LoVo (cell line): Measurements from ENCODE around the gene ASB1.
"Not testable (repeated sequence)": the region's sequence is repeated elsewhere in the genome, so short reads cannot be mapped to it uniquely, and the experiment has no call there.

ENCODE experiments used
- DNase-seq: peaks from one replicate; pipeline ENCODE4 v3.0.0-alpha.2; 2016; ENCODE audit warnings: low spot score

ASB1 gene

DNA sequence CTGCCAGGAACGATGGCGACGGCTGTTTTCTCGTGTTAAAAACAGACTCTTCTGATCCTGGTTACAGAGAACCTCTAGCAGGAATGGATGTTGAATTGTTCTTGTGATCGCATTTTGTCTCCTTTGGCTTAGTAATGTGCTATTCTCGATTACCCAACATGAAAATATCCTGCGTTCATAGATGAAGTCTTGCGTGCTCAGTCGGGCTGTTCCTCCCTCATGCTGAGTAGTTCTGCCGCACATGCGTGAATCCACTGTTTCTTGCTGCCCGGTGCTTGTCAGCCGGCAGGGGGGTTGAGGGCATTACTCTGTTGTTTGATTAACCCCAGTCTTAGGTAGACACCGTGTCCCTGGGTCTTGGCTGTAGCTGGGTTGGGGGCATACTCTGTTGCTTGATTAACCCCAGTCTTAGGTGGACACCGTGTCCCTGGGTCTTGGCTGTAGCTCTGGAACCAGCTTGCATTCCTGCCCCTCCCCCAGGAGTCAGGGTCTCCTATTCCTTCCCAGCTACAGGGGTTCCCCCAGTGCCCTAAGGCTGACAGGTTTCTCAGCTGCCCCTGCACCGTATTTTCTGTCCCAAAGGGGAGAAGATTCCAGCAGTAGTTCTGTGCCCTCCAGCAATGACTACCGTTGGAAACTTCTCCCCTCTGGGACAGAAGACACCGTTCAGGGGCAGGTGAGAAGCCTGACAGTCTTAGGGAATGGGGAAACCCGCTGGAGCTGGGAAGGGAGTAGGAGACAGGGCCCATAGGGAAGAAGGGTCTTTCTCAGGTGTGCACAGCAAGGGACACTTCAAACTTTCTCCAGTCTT lies 22.1 kb upstream of the ASB1 start:
- no peak for DNase-seq

DNA sequence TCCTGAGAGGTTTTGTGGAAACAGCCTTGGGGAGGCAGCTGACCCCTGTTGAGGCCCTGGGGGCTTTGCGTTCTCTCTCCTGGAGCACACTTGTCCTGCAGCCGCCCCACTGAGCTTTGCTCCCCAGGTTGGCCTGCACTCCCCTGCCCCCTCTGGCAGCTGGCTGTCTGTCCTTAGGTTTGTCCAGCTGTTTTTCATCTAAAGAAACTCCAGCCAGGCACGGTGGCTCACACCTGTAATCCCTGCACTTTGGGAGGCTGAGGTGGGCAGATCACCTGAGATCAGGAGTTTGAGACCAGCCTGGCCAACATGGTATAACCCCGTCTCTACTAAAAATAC lies 21.5 kb upstream of the ASB1 start:
- not testable (repeated sequence) for DNase-seq

DNA sequence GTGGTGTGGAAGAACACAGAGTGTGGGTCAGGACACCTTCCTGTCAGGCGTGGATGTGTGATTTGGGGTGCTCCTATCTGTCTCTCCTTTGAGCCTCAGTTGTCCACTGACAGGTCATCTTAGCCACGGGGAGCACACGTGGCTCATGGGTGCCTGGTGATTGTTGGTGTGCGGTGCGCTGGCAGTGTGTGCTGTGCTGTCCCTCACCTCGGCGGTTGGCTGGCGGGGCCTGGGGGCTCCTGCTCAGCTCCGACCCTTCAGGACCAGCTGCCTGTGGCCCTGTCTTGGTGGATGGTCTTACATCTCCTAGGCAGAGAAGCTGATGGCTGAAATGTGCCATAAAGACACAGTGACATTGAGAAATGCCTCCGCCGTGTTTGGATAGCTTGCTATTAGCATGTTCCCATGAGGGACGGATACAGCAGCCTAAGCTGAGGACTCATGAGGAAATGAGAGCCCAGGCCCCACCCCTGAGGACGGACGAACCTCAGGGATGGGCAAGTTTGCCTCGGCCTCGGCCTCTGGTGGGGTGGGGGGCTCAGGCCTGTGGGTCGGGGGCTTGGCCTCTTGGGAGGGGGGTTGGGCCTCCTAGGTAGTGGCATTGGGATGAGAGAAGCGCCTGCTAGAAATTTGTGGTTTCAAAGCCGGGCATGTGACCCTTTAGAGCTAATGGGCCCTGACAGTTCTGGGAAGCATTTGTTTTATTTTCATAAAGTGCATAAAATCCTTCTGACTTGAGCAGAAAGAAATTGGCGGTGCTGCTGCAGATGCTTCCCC lies 20.3 kb upstream of the ASB1 start:
- DNase-seq: no peak

DNA sequence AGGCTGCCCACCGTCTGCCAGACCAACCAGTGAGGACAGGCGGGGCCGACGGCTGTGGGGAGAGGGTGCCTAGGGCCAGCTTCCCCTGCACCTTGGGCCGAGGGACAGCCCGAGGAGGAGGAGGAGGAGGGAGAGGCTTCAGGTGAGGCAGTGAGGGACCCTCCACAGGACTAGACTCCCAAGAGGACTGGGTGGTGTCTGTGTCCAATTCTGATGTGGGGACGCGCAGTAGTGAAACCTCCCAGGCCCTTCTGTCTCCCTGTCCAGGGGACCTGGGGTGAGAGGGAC lies 19.8 kb upstream of the ASB1 start:
- DNase-seq: no peak

DNA sequence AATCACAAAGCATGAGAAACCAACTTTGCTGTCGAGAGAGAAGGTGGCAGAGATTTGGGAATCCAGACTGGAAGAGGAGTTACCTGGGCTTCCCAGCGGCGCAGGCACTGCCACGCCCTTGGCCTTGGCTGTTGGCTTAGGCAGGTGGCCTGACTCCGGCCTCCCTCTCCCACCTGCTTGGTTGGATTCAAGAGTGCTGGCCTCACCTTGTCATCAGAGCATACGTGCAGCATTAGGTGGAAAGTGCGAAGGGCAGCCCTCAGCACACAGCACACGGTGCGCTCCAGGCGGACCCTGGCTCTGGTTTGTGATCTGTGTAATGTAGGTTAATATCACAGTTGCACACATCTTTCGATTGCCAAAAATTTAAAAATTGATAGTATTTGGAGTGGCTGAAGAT lies 19.2 kb upstream of the ASB1 start:
- DNase-seq: no peak

DNA sequence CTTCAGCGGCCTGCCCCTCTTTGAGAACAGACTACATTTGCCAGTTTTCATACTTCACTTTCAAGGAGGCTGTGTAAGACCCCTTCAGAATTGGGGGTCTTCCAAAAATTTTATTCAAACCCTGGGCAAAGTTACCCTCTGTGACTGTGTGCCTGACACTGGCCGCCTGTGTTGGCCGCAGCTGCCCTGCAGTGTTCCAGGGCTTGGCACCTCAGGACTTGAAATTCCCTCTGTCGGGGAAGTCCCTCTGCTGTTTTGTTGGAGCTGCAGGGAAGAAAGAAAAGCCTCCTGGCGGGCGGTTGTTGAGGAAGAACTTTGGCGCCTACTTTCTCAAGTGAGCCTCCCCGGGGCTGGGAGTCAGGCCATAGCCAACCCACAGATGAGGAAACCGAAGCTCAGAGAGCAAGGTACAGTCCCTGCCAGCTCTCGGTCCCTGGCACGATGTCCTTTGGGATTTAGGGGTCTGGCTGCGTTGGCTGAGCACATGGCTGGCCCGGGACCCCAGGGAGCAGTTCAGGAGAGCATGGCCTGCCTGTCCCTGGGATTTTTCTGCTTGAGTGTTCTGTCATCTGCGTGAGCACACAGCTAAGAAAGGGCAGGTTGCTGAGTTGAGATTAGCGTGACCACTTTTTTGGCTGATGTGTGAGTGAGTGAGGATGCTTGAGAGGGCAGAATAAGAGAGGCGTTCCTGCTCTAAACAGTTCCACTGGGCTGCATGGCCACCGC lies 17.9 kb upstream of the ASB1 start:
- no peak for DNase-seq

DNA sequence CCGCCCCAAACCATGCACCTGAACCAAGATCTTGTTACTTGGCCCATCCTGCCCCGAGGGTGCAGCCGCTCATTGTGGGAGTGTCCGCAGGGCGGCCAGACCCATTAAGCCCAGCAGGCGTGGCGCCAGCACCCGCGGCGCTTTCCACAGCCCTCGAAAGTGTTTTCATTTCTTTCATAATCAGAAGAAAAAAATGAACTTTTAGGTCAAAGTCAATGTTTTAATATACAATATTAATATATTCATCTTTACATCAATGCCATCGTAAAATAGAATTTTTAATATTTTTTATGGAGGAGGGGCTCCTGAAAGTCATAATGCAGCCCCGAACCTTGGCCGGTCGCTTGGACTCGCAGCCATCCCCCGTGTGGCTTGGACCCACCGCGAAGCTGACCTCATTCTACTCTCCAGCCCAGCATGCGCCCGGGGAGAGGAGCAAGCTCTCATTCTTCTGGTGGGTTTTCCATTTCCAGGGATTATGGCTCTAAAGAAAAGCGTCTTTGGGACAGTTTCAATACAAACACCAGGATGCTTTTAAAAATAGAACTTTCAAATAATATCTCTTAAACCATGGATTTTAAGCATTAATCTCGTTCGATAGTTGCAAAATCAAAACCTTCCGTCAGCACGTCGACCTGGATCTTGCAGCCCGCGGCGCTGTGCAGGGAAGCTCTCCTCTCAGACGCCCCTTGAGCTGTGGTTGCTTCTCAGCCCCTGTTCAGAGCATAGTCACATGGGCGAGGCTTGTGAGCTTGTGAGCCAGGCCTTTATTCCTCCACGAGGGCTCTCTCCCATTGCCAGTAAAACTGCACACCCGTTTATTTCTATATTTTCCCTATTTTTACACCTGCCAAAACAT lies 17.2 kb upstream of the ASB1 start:
- DNase-seq: no peak

DNA sequence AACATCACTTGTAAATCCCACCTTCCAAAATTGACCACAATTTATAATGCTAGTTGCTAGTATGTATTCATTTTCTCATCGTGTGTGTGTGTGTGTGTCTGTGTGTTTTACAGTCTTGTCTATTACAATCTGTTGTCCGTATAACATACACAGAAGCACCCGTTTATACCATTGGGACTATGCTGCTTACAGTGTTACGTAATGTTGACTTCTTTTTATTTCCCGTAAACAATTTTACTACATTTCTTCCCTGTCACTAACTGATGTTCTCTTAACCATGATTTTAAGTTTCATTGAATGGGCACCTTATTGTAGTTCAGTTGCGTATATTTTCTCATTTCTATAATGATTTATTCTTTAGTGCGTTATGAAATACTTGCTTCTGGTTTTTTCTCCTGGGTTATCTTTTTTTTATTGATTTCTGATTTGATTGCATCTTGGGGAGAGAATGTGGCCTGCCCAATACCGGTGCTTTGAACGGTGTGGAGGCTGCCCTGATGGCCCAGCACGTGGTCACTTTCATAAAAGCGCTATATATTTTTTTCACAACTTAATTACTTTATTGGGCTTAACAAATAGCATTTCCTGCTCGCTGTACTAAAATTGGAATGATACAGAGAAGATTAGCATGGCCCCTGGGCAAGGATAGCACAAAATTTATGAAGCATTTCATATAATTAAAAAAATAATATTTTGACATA lies 14.5 kb upstream of the ASB1 start:
- DNase-seq: no peak

DNA sequence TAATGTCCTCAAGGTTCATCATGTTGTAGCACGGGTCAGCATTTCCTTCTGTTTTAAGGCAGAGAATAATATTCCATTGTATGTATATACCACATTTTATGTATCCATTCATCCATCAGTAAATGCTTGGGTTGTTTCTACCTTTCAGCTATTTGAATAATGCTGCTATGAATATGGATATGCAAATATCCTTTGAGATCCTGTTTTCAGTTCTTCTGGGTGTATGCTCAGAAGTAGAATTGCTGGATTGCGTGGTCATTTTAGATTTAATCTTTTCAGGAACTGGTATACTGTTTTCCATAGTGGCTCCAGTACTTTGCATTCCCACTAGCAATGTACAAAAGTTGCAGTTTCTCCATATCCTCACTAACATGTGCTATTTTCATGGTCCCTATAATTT lies 13.4 kb upstream of the ASB1 start:
- DNase-seq: no peak

DNA sequence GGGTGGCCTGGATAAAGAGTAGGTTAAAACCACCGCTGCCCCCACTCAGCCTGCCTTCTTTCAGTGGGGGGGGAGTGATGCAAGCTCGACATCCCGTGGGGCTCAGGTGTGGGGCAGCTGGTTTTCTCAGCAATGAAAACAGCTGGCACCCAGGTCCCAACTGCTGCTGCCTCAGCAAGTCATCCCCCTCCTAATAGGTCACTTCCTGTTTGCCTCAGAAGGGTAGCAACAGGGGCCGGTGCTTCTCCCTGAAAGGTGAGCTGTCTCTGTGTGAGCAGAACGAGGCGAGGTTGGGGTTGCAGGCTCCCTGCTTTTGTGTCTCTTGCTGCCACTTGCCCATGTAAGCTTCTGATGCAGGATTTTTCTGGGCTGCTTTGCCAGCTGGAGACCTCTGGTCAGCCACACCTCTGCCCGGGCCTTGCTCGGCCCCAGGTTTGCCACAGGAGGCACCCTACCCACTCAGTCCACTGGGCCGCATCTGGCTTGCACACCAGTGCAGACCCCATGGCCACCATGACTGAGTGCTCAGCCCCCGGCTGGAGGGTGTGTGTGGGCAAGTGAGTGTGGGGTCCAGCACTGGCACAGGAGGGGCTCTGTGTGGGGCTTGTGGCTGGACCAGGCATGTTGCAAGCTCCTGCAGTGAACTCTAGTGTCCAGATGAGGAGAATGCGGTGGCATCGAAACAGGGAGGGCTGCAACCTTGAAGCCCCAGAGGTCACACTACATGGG lies 11.5 kb upstream of the ASB1 start:
- no peak for DNase-seq

DNA sequence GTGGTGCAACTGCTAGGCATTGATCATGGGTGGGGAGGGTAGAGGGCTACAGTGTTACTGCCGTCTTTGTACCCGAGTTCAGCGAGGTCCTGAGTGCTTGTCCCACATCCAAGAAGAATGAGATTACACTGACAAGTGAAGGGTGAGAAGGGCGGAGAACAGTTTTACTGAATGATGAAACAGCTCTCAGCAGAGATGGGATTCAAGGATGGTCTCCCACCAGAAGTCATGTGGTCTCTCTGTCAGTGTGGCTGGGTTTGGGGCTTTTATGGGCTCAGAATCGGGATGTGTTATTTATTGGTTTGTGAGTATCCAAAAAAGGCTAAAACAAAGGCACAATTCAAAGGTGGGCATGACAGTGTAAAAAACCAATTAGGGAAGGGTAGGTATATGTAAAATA lies 10.8 kb upstream of the ASB1 start:
- DNase-seq: no peak

DNA sequence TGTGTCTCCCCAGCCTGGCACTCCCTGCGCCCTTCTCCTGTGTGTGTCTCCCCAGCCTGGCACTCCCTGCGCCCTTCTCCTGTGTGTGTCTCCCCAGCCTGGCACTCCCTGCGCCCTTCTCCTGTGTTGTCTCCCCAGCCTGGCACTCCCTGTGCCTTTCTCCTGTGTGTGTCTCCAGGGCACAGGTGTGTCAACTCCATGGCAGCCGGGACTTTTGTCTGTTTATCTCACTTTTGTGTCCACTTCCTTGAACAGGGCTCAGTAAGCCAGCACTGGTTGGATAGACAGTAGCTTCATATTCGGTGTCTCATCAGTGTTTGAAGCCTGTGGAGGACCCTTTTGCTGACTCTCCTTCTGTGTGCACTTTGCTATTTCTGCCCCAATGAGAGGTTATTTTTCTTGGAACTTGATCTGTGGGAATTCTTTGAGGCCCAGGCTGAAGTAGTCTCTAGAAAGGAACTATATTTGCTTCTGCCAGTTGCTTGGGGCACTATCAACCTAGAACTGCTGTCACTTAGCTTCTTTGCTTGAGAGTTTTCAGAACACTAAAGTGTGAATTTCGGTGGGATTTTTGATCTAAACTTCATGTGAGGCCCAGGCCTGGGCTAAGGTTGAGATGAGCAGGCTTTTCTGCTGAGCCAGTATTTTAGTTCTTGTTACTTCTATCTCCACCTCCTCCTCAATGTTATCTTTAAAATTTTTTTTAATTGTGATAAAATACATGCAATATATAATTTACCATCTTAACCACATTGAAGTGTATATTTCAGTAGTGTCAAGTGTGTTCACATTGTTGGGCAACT lies 8.3 kb upstream of the ASB1 start:
- no peak for DNase-seq

DNA sequence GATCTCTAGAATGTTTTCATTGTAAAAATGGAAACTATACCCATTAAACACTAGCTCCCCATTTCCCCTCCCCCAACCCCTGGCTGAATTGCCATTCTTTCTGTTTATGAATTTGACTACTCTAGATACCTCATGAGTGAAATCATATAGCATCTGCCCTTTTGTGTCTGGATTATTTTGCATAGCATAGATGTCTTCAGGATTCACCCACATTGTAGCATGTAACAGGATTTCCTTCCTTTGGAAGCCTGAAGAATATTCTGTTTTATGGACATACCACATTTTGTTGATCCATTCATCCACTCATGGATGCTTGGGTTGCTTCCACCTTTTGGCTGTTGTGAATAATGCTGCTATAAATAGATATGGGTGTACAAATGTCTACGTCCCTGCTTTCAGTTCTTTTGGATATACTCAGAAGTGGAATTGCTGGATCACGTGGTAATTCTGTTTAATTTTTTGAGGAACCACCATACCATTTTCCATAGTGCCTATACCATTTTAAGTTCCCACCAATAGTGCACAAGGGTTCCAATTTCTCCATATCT lies 7.7 kb upstream of the ASB1 start:
- no peak for DNase-seq

DNA sequence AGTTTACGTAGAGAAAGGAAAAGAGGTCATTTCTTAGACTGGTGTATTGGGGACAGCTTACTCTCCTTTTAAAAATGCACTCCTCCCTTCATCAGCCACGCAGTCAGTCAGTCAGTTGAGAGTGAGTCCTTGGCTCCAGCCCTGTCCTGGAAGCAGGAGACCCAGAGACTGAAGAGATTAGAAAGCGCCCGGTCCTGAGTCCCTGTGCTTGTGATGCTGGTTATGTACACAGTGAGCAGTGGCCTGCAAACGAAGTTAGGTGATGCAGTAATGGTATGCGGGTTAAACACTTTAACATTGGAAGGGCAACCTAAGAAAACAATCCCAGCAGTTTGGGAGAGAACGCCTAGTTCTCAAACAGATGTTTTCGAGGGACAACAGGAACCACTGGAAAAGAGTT lies 6.3 kb upstream of the ASB1 start:
- no peak for DNase-seq

DNA sequence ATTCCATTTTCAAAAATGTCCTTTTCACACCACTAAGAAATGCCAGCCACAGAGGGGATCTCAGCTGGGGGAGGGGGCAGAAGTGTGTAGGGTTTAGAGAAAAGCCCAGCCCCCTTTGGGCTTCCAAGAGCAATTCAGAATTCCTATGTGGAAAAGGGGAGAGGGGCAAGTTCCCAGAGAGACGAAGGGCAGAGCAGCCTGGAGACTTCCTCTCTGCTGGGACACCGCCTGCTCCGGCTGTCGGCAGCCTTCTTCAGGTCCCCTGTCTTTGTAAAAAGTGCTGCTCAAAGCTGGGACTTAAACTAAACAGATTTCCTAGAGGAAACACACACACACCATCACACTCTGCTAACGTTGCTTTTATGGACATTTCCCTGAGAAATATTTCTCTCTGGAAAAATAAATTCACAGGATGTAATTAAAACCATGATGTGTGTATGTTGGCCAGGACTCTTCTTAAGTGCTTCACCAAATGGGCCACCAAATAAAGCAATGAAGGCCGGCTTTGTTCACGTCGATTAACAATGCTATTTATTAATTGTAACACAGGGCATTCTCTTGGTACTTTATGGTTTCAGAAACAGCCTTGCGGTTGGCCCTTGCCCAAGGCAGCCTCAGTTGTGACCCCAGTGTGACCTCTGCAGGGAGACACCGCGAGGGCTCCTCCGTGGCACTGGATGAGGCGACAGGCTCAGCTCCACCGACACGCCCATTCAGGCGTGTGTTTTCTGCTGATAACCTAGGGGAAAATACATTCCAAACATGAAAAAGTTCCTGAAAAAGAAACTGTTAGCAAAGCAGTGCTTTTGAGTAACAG lies 5.6 kb upstream of the ASB1 start:
- no peak for DNase-seq

DNA sequence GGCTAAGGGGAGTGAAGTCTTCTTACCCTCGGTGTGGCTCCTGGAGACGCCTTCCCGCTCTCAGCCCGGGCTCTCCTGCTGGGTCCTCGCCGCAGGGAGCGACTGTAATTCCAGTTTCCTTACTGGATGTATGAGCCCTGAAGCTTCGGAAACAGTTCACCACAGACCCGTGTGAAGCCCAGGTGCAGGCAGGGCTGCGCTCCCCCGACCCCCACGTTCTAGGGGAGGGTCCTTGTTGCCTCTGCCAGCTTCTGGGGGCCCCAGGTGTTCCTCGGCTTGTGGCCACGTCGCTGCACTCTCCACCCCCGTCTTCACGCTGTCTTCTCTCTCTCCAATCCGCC lies 5.1 kb upstream of the ASB1 start:
- no peak for DNase-seq

DNA sequence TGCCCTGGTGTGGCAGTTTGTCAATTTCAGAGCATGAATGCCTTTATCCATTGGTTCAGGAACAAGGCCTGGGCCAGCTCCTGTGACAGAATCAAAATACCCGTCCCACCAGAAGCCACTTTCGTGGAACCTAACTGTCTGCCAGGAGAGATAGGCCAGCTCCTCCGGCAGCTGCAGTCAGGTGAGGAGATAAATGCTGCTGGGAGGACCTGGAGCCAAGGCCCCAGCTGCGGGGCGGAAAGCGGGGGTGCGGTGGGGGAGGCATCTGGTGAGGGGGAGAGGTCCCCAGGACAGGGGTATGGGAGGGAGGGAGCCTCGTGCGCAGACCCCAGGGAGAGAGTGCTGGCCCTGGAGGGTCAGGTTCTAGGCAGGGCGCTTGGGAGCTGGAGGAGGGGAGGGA lies 4.4 kb upstream of the ASB1 start:
- DNase-seq: no peak

DNA sequence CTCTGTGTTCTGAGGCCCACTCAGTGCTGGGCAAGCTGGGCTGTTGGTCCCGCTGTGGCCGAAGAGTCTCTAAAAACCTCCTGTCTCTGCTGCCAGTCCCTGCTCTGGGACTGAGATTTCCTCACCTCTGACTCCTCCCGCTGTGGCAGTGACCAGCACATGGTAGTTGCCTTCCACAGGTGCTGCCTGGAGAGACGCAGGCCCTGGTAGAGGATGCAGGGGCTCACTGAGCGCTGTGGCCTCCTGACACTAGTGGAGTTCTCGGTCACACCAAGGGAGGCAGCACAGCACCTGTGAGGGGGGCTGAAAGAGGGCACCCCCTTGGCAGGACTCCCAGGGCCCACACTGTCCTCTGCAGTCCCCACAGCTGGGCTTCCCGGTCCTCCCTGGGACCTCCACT lies 3.8 kb upstream of the ASB1 start:
- DNase-seq: no peak
